GM18508 (cell line): ENCODE data around the gene HMCN2.
"Not testable (repeated sequence)": the region's sequence is repeated elsewhere in the genome, so short reads cannot be mapped to it uniquely, and the experiment has no call there.

ENCODE experiments used
- ATAC-seq: cut with Tn5 transposase; IDR thresholded peaks from one replicate; pipeline ENCODE4 v1.9.1; 2021; ENCODE audit warnings: moderate number of reproducible peaks; ENCODE audit not compliant: insufficient read depth, unreplicated experiment

Gene HMCN2

GRCh38 chr9:130424595-130425454, 159.3 kb downstream of the HMCN2 start:
- ATAC-seq, result no peak

GRCh38 chr9:130425741-130426466, 160.3 kb downstream of the HMCN2 start:
- ATAC-seq, result no peak

DNA sequence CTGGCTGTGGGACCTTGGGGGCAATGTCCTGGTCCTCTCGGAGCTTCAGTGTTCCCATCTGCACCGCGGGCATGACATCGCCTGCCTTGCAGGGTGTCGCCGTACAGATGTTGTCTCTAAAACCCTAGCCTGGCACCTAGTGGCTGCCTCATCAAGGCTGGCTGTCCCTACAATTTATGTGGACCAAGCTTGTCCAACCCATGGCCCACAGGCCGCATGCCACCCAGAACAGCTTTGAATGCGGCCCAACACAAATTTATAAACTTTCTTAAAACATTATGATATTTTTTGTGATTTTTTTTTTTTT, 160.9 kb downstream of the HMCN2 start:
- ATAC-seq, result no peak

DNA sequence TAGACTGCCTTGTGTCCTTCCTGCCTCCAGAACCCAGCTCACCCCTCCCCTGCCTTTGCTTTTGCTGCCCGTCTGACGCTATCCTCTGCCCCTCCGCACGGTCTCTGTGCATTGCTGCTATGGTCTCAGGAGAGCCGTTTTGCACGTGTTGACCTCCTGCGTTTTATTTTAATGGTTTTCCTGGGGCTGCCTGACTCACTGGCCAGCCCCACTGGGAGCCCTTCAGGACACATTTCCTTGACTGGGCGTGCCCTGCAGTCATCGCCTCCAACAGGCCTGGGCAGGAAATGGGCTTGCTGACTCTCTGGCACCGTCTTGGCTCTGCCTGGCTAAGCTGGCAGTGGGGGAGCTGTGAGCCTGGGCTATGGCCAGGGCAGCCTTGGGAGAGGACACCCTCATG, 161.3 kb downstream of the HMCN2 start:
- ATAC-seq, result no peak

GRCh38 chr9:130427326-130427725, 161.8 kb downstream of the HMCN2 start:
- no peak for ATAC-seq

- ATAC-seq, result no peak
Measured at GRCh38 chr9:130428086-130428665, 162.6 kb downstream of the HMCN2 start.

- no peak for ATAC-seq
Measured at GRCh38 chr9:130429381-130429780, 163.8 kb downstream of the HMCN2 start.

DNA sequence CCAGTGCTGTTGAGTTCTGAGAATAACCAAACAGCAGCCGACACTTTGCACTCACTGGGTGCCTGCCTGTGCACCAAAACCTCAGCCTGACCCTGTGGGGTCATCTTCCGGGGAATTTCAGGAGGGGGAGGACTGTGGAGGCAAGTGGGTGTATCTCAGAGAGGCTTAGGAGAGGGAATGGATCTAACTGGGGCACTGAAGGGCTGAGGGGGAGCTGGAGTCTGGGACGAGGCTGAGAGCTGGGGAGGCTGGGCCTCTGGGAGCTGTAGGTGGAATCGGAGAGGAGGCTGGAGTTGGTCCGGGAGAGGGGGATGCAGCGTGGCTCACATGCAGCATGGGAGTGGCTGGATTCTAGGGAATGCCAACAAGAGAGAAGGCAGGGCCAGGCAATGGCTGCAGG, 164.3 kb downstream of the HMCN2 start:
- ATAC-seq, result no peak

- ATAC-seq, result no peak
Measured at GRCh38 chr9:130430232-130430631, 164.7 kb downstream of the HMCN2 start.

DNA sequence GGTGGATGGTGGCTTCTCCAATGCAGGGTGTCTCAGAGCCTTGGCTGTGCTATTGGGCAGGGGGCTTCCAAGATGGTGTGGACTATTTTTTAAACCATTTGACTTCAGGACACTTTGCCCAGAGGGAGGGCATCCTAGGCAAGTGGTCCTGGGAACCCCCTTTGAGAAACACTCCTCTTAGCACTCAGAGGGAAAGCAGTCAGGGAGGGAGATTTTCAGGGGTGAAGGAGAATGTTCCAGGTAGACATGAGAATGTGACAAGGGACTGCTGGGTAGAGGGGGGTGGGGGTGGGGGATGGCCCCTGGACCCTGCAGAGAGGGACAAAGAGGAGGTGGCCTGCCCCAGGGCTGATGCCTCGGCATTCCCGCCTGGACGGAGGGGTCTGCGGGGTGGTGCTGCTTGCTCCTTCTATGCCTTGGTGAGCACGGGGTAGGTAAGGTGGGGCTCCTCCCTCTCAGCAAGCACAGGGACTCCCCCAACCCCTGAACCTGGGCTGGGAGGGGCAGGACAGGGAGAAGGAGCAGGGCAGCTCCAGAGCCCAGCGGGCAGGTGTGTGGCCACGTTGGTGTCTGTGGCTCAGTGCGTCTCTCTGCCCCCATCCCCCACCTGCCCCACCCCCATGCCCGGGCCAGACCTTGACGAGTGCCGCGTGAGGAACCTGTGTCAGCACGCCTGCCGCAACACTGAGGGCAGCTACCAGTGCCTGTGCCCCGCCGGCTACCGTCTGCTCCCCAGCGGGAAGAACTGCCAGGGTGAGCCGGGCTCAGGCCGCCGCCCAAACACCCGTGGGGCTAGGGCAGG, 165.4 kb downstream of the HMCN2 start:
- no peak for ATAC-seq

GRCh38 chr9:130431536-130432303, 166.2 kb downstream of the HMCN2 start:
- ATAC-seq, result no peak

GRCh38 chr9:130432362-130432761, 166.8 kb downstream of the HMCN2 start:
- ATAC-seq, result no peak

DNA sequence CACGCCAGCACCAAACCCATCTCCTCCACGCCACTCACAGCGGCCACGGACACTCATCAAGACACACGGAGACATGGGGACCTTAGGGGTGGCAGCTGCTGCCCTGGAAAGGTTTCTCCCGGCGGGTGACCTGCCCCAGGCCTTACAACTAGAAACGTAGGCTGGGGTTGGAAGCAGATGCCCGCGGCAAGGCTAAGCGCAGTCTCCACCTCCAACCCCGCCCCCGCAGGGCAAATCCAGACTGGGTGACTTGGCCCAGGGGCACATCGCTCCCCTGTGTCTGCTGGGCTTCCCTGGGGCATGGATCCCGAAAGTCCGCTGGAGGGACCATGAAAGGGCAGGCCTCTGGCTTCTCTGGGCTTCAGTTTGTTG, 167.2 kb downstream of the HMCN2 start:
- ATAC-seq, result no peak

GRCh38 chr9:130433168-130433946, 167.8 kb downstream of the HMCN2 start:
- no peak for ATAC-seq

DNA sequence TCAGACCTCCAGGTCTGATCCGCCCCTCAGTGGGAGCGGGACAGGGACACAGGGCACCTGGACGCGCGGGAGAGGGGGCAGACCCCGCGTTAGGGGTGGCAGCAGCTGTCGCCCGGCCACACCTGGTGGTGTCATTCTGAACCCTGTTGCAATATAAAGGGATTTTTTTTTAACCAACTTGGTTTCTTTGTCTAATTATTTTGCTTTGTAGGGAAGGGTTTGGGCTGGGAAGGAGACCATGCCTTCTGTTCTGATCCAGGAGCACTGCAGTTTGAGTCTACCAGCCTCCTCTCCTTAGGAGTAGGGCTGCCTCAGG, 168.3 kb downstream of the HMCN2 start:
- ATAC-seq, result no peak

DNA sequence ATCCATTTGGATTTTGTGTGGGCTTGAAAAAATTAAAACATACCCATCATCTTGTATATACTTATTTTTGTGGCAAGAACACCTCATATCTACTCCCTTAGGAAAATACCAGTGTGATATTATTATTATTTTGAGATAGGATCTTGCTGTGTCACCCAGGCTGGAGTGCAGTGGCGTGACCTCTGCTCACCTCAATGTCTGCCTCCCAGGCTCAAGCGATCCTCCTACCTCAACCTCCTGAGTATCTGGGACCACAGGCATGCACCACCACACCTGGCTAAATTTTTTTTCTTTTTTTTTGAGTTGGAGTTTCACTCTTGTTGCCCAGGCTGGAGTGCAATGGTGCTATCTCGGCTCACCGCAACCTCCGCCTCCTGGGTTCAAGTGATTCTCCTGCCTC, 169.1 kb downstream of the HMCN2 start:
- not testable (repeated sequence) for ATAC-seq

DNA sequence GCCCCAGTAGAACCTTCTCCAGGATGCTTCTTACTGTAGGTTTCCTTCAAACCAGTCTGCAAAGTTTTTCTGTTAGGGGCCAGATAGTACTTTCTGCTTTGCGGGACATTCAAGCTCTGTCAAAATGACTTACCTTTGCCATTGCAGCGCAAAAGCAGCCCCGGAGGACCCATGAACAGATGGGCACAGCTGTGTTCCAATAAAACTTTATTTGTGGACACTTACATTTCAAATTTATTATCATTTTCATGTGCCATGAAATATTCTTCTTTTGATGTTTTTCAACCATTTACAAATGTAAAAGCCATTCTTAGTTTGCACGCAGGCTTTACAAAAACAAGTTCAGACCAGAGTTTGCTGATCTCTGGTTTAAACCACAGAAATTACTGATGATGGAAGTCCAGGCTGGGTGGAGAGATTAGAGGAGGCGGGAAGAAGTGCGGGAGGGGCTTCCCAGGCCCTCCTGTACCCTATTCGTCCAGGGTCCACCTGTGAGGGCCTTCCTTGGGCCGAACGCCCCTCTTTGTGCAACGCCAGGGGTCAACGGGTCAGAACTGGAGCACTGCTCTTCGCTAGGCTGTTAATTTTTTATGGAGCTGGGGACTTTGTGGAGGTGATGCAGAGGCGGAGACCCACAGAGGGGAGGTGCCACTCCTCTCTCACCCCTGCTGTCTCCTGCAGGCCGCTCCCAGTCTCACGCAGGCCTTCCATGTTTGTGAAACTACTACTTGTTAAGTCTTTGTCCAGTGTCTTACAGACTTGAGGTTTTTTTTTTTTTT, 171.6 kb downstream of the HMCN2 start:
- ATAC-seq, result no peak

GRCh38 chr9:130438382-130438981, 172.9 kb downstream of the HMCN2 start:
- no peak for ATAC-seq
